SIG-M5 treated with dmso at 0.1 percent for 504 hours (cell line): ENCODE data around the gene ANO1.

ENCODE experiments used
- DNase-seq: peaks from one replicate; lab custom pipeline; 2025; ENCODE audit not compliant: unreplicated experiment; lab: John Stamatoyannopoulos, UW

Gene ANO1

DNA sequence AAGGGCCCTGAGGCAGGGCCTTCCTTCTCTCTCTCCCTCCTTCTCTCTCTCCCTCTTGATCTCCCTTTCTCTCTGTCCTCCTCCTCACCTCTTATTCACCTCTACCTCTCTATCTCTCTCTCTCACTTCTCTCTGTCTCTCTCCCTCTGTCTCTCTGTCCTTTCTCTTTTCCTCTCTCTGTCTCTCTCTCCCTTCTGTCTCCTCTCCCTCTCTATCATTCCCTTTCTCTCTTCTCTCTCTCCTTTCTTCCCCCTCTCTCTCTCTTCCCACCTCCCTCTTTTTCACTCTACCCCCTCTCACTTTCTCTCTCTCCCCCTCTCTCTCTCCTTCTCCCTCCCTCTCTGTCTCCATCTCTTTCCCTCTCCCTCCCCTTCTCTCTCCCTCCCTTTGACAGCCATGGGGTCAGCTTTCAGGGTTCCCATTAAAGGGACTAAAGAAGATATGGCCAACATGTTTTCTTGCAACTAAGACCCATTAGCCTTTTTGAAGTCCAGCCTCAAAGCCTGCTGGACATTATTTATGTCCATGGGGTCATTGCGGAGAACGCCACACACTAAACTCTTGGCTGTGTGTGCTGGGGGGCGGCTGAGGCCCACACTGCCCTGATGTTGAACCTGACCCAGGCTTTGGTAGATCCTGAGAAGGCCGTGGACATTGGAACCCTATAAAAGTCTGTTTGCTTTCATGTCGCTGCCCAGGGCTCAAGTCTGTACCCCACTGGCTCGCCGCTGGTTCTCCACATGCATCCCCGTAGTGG is 15.0 kb downstream of the ANO1 start:
- DNase-seq, result no peak

DNA sequence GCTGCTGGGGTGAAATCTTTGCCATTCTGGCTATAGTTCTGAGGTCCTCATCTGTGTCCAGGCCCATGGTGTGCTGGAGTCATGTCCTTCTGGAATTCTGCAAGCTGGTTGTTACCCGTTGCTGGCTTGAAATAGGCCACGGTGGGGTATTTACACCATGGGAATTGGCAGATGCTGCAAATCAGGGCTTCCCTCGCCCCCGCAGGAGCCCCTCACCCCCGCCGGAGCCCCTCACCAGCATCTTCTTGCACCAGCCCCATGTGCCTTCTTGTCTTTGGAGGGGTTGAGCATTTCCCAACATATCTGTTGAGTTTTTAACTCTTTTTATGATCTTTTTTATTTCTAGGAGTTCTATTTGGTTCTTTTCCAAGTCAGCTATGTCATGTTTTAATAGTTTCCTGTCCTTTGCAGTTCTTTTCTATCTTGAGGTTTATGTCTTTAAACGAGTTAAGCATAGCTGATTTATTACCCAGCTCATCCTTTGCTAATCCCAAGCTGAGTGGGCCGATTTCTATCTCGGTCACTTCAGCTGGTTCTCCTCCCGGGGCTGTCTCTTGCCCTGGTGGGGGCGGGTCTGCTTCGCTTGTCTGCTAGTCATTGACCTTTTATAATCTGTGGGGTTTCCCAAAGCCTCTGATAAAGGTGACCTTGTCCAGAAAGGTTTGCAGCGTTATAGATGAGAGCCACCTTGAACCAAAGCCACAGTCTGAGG is 17.6 kb downstream of the ANO1 start:
- no peak for DNase-seq

DNA sequence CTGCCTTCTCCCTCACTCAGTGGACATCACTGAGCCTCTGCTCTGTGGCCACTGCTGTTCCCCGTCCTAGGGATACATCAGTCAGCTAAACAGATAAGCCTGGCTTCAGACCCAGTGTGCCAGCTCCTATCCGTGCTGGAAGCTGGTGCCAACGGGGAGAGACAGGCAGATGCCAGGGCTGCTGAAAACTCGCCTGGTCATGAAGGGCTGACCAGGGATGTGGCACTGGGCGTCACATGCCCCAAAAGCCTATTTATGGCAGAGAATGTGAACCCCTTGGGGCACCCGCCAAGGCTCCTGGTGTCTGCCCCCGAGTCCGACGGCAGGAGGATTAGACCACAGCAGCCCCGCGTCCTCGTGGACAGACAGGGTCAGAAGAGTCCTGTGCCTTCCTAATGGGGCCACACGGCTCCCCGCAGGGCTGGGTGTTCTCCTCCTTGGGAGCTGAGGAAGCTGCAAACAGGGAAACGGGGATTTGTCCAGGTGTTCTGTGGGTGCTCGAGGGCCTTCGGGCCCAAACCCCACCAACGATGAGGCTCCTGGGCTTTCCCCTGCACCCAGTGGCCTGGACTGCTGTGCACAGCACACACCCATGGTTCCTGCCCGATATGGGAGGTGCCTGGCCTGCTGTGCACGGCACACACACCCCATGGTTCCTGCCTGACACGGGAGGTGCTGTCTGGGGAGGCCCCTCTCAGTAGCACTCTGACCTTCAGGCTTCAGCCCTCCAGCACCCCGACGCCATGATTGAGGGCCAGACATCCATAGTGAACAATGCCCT is 19.9 kb downstream of the ANO1 start:
- DNase-seq, result no peak

DNA sequence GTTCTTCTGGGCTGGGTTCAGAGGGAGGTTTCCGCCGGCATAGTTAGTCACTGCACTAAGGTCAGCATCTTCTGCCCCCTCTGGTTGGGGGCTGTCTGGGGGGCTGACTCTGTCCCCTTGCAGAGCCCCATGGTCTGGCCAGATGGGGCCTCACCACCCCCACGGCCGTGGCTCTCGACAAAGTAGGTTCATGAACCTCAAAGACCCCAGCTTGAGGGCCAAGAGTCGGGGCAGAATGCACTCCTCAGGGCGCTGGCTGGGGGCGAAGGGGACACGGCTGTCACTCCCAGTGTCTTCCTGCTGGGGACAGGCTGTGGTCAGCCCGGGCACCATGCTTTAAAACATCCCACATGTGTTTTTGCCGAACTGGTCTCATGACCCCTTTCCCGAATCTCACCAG is 20.8 kb downstream of the ANO1 start:
- no peak for DNase-seq

DNA sequence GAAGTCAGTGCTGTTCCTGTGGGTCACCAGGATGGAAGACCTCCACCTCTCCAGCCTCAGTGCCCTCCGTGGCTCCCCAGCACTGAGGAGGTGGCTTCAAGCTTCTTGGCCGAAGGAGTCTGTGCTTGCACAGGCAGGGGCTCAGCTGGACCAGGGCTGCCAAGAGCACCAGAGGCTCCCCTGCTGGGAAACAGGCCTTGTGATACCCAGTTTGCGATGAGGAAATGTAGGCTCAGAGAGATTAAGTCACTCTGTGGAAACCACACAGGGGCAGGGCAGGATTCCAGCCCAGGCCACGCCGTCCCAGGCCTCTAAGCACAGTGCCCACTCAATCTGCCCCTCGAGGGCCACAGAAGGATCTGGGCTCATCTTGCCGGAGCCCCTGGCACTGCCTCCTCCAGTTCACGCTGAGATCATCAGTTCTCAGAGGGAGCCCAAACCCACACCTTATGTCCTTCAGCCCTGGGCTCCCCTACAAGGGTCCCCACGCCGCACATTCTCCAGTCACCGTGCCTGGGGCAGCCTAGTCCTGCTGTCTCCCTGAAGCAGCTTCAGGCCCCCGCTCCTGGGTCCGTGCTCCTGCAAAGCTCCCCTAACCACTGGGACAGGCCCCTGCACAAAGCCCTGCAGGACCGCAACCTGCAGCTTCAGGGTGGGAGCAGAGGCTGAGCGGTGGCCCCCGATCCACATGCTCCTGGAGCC is 21.6 kb downstream of the ANO1 start:
- no peak for DNase-seq

DNA sequence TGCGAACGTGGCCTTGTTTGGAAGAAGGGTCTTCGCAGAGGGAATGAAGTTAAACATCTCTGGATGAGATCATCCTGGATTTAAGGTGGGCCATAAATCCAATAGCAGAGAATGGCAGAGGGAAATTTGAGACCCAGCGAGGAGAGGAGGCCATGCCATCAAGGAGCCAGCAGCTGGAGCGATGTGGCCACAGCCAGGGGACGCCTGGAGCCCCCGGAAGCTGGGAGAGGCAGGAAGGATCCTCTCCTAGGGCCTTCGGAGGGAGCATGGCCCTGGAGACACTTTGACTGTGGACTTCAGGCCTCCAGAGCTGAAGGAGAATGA is 22.1 kb downstream of the ANO1 start:
- DNase-seq, result no peak

DNA sequence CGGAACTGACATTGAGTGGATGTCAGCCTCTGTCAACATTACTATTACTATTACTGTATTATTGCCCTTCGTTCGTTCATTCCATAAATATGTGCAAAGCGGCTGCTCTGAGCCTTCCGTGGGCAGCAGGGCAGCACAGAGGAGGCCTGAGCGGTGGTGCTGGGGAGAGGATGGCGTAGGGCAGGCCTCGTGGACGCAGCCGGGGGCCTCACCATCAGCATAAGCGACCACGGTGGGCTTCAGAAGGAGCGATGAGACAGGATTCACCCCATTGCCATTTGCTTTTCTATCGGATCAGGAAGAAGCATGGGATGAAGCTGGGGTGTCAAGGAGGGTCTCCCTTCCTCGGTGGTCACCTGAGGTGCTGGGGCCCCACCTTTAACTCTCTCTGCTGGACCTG is 22.7 kb downstream of the ANO1 start:
- no peak for DNase-seq

DNA sequence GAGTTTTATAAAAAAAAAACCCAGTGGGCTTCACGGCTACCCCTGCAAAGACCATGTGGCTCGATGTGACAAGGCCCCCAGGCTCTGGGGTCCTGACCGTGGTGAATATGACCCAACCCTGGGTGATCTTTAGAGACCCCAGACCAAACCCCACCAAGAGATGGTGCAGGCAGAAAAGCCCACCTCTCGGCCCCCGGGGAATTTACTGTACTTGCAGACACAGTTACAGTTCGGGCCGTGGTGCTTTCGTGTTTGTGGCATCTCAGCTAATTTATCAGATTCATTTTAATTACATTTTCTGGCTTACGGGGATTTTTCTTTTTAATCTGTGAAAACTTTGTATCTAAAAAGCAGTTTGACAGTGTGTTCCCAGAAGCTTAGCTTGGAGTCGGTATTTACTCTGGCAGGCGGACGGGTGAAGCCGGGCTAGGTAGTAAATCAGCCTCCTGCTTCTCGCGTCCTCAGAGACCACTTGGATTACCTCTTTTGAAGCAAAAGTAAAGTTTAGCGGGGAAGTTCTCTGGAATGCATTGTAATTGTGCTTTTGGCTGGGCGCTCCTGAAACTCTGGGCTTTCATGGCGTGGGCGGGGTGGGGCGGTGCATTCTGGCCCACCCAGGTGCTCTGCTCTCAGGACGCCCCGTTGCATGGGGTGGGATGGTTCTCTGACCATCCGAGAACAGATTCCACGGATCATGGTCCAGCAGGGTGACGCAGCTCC is 25.3 kb downstream of the ANO1 start:
- DNase-seq, result no peak

DNA sequence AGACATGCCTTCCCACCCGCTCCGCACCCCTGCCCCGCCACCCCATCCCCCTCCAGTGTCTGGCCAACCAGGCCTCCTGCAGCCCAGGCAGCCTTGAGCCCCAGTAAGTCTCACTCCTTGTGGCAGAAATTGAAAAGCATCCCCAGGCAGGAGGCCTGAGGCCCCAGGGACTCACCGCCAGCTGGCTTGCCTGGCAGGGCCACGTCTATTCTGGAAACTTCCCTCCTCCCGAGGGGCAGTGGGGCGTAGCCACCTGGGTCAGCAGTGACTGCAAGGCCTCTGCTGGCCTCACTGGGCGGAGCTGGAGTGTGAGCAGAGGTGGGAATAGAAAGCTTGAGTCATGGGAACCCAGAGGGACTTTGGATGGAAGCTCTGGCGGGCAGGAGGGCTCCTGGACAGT is 26.3 kb downstream of the ANO1 start:
- no peak for DNase-seq

DNA sequence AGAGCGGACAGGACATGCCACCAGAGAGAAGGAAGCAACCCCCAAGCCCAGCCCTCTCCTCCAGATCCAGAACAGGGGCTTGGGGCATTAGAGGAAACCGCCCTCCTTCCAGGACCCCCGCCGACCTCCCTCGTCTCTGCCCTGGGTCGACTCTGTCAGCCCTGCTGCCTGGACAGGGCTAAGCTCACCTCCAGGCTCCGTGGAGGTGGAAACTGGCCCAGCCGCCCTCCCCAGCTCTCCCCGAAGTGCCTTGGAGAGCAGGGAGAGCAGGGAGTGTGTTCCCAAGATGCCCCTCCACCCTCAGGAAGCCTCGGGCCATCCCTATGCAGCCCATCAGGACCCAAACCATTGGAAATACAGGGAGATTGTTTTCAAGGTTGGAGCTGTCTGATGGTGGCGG is 26.8 kb downstream of the ANO1 start:
- DNase-seq, result no peak

DNA sequence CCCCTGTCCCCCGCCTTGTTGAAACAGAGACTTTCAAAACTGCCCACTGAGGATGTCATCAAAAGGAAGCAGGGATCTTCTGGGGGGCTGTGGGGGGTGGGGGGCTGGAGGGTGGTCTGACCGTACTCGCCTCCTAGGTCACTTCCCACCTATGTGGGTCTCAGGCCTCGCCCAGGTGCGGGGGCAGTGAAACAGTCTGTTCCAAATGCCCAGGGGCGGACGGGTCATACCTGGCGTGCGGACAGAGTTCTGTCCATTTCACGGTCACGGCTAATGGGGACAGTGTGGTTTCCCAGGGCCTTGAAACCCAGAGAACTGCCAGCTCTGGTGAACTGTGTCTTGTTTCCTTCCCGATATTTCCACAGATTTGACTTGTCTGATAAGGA is 27.2 kb downstream of the ANO1 start:
- DNase-seq, result no peak

DNA sequence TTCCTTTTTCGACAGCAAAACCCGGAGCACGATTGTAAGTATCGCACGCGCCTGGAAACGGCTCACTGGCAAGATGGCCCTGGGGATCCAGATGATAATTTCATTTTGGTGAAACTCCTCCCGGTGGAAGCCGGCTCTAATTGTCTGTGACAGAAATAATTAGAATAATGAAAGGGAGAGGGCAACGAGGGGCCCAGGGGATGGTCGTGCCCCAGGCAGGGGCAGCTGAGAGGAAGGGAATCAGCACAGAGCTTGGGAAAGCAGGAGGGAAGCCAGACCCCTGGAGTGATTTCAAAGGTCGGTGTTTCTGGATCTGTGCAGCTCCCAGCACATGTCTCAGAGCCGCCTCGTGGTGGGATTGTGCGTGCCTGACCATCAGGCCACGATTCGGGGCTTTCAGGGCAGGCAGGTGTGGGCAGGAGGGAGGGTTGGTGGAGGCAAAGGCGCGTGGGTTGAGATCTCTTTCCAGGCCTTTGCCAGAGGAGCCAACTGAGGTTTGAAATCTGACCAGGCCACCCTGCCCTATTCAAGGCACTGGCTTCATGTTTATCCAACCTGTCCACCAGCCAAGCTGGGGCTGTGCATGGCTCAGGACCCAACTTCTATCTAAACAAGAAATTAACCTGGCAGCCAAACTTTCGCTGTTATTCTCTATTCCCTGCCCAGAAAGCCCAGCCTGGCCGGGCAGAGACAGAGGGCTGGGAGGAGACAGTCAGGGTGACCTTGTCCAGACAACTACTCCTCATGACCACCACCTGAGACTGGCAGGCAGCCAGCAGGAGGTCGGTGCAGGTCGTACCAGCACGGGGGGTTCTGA is 27.8 kb downstream of the ANO1 start:
- DNase-seq, result no peak

DNA sequence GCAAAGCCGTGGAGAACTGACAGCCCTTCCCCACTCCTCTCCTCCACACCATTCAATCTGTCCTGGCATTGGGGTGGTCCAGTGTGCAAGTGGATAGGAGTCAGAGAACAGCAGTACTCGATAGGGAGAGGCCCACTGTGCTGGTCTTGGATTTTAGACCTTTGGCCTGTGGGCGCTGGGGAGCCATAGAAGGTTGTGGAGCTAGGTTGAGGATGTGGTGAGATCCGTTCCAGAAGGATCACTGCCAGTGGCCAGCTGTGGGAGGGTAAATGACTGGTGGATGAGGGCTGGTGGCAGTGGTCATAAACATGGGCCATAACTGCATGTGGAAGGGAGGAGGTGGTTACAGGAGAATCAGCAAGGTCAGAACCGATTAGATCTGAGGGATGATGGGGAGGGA is 28.6 kb downstream of the ANO1 start:
- no peak for DNase-seq

DNA sequence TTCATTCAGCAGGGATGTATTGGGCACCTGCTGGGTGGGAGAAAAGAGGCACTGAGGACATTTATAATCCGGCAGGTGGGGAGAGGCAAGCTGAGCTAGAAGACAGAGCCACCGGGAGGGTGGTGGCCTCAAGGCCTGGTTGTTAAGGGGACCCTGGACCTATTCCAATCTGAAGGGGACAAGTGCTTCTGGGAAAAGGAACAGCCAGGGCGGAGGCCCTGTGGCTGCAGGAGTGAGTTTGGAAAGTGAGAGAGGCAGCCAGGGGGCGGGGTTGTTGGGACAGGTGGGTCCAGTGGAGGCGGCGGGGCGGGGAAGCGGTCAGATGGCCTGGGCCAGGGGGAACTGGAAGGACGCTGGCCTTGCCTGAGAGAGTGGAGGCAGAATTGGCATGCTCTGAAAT is 29.1 kb downstream of the ANO1 start:
- DNase-seq, result no peak

DNA sequence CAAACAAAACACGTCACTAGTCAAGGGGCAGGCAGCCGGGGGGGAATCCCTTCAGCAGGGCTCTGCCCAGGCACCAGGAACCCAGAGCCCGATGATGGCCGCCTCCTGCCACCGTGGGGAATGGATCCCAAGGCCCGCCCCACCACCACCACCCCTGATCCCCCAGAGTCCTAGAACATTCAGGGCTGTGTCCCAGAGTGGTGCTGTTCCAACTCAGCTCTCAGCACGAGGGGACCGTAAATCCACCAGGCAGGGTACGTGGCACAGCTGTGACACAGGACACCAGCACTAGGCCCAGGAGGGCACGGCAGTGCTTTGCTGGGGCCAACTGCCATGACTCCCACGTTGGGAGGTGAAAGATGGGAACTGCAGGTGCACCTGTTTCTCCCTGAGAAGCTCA is 29.6 kb downstream of the ANO1 start:
- DNase-seq, result no peak

DNA sequence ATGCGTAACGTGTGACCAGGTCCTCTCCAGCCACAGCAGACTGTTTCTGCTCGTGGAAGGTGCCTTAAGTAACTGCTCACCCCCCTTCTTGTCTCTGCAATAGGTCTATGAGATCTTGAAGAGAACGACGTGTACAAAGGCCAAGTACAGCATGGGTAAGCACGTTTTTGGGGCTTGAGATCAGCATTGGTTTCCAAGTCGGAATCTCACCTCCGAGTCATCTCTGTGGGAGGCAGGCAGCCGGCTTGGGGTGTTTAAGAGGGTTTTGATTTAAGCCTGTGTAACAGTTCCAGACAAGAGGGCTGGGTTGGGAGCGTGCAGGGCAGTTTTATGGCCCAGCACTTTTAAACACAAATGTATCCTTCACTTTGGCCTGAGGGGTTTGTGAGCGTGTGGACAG is 30.1 kb downstream of the ANO1 start:
- DNase-seq, result no peak

DNA sequence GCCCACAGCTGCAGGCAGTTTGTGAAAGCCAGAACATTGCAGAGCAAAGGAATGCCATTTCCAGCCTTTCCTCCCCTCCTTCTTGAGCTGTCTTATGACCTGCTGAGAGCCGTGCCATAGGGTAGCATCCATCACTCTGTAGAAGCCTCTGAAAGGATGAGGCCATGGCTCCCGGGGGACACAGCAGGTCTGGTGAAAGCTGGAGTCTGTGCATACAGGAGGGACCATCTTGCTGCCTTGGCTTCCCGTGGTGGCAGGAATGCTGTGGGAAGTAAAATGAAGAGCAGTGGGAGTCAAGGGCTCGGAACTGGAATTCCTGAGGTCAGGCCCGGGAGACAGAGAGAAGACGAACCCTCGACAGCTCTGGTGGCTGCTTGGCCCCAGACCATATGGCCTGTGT is 30.9 kb downstream of the ANO1 start:
- no peak for DNase-seq

DNA sequence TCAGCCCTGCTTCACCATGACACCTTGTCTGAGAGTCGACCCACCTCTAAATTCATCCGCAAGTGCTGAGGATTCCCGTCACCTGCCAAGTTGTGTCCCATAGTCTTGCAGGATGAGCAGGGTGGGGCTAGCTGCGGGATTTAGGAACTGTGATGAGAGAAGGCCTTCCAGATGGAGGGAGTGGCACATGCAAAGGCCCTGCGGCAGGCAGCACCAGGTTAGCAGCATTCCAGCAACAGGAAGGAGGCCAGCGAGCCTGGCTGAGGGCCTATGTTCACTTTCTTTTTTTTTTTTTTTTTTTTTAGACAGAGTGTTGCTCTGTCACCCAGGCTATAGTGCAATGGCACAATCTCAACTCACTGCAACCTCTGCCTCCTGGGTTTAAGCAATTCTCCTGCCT is 31.8 kb downstream of the ANO1 start:
- DNase-seq, result no peak

DNA sequence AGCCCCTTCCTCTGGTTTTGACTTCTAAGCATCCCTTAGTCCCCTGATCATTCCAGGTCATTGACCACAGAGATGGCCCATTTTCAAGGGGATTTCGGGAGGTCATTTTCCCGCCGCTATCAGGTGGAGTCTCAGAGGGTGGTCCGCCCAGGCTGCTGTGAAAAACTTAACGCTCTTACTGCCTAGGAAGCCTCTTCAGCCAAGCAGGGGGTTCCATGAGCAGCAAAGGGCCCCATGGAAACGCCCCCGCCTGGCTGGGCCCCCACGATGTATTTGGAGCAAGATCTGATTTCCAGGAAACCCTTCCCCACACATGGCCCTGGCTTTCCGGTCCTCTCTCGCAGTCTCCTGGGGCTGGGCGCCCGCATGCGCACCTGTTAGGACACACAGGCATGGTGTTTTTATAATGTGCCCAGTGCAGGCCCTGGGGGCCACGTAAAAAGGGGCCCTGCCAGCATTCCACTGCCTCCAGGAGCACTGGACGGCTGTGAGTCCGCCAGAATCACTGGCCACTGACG is 32.5 kb downstream of the ANO1 start:
- no peak for DNase-seq
